BJ (cell line): ENCODE measurements around the gene CAB39L. TPM values are rescaled to one million over a fixed set of nuclear protein-coding genes. Genes with fewer than 3 reads are reported as not detected.

Experiments
- CTCF ChIA-PET: fragments of 350-600 bp; formaldehyde crosslinking; extraction: SDS; loops from one replicate; lab custom pipeline; 2021; ENCODE audit warnings: antibody characterized with exemption, inconsistent platforms; lab: Yijun Ruan, JAX
- POLR2A ChIA-PET: fragments of 300-600 bp; sonication (Branson Sonifier 250); formaldehyde crosslinking; extraction: SDS; loops from one replicate; lab custom pipeline; 2021; ENCODE audit warnings: antibody characterized with exemption; lab: Charles Lee
- DNase-seq: peaks from one replicate; pipeline ENCODE4 v3.0.0-alpha.2; 2011; ENCODE audit warnings: low read depth
- H3K27me3 ChIP-seq: 2 replicates; pipeline ENCODE4 v1.6.0; 2011; ENCODE audit warnings: low read length; ENCODE audit not compliant: control insufficient read depth, insufficient read depth
- H3K36me3 ChIP-seq: 2 replicates; pipeline ENCODE4 v1.5.1; 2011; ENCODE audit warnings: low read length; ENCODE audit not compliant: control insufficient read depth, insufficient read depth
- H3K4me3 ChIP-seq: 2 replicates; pipeline ENCODE4 v1.5.1; 2011; ENCODE audit warnings: low read depth, mild to moderate bottlenecking, control low read depth, low read length
- polyA plus RNA-seq: library from polyadenylated mRNA; depleted of rRNA; stranded (reverse); fragments of >200 nt; gene quantifications from 2 replicates; pipeline ENCODE4 v1.2.3, GENCODE V29; 2011
- TF ChIP-seq, protein P1 (sequence below): IDR thresholded peaks from 2 replicates; pipeline ENCODE4 v1.5.1; 2011; ENCODE audit warnings: low read depth, mild to moderate bottlenecking, control low read depth, inconsistent platforms, low read length, moderate library complexity; ENCODE audit not compliant: insufficient read depth

The CAB39L gene
- polyA plus RNA-seq, 1 experiment = 6.5 TPM

DNA sequence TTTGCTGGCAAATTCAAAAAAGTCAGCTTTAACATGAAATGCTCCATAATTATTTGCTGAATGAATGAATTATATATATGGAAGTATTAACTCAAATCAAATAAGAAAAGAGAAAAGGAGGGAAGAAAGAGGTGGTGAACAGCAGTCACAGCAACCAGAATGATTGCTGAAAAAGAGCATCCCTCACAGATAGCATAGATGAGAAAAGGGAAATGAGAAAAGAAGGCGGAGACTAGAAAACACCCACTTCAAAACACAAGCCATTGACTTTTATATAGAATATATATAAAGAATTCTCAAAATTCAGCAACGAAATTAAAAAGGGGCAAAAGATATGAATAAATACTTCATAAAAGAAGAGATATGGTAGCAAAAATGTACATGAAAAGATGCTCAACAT, 75.2 kb downstream of the CAB39L start:
- TF ChIP-seq, protein P1, sequence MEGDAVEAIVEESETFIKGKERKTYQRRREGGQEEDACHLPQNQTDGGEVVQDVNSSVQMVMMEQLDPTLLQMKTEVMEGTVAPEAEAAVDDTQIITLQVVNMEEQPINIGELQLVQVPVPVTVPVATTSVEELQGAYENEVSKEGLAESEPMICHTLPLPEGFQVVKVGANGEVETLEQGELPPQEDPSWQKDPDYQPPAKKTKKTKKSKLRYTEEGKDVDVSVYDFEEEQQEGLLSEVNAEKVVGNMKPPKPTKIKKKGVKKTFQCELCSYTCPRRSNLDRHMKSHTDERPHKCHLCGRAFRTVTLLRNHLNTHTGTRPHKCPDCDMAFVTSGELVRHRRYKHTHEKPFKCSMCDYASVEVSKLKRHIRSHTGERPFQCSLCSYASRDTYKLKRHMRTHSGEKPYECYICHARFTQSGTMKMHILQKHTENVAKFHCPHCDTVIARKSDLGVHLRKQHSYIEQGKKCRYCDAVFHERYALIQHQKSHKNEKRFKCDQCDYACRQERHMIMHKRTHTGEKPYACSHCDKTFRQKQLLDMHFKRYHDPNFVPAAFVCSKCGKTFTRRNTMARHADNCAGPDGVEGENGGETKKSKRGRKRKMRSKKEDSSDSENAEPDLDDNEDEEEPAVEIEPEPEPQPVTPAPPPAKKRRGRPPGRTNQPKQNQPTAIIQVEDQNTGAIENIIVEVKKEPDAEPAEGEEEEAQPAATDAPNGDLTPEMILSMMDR = no peak
- H3K36me3 ChIP-seq = no peaks in the 10 kb centered on the region
- no peaks in the 10 kb centered on the region for H3K27me3 ChIP-seq
- DNase-seq = no peak
- no peak overlapping the region for H3K4me3 ChIP-seq
- CTCF ChIA-PET = interaction anchor here (0.8 to 1.7 kb wide), 3 partner anchors 21 to 55 kb away, joined by 3 read pairs; no protein-coding TSS in a partner anchor
- POLR2A ChIA-PET = no interaction called here

DNA sequence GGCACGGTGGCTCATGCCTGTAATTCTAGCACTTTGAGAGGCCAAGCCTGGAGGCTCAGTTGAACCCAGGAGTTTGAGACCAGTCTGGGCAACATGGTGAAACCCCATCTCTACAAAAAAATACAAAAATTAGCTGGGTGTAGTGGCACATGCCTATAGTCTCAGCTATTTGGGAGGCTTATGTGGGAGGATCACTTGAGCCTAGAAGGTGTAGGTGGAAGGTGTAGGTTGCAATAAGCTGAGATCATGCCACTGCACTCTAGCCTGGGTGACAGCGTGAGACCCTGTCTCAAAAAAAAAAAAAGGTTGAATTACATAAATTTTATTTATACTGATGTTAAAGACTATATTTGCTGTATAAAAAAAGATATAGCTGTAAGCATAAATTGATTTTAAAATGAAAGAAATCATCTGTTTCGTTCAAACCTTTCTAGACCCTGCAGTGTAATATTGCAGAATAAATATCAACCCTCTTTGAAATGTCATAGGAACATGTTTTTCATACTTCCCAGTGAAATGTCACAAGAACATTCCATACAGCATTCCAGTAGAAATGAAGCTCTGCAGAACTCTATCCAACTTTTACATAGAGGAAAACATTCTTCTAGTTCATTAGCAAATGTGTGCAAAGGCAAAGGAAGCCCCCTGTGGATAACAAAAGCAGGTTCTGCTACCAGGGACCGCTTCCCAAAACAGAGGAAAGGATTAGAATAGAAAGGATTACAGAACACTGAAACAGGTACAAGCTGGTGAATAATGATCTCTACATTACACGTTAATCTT, 76.0 kb downstream of the CAB39L start:
- Histone ChIP-seq H3K36me3 (no peaks in the 10 kb centered on the region), H3K4me3 (no peak overlapping the region), H3K27me3 (no peaks in the 10 kb centered on the region)
- ChIA-PET POLR2A (interaction anchor here (0.7 kb wide), 1 partner anchor 322 kb away, joined by 3 read pairs; no protein-coding TSS in a partner anchor), CTCF (interaction anchor here (0.8 to 1.7 kb wide), 3 partner anchors 22 to 54 kb away, joined by 3 read pairs; no protein-coding TSS in a partner anchor)
- DNase-seq = no peak
- TF ChIP-seq, protein P1 = no peak

DNA sequence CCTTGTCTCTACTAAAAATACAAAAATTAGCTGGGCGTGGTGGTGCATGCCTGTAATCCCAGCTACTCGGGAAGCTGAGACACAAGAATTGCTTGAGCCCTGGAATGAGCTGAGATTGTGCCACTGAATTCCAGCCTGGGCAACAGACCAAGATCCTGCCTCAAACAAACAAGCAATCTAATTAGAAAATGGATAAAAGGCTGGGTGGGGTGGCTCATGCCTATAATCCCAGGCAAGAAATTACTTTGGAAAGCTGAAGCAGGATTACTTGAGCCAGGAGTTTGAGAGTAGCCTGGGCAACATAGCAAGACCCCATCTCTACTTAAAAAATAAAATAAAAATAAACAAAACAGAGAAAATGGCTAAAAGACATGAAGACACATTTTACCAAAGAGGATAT, 77.0 kb downstream of the CAB39L start:
- peak; percentile 44 for DNase-seq
- CTCF ChIA-PET = interaction anchor here (1.7 kb wide), 1 partner anchor 23 kb away, joined by 3 read pairs; no protein-coding TSS in a partner anchor
- H3K27me3 ChIP-seq = no peaks in the 10 kb centered on the region
- H3K4me3 ChIP-seq = no peak overlapping the region
- H3K36me3 ChIP-seq = no peaks in the 10 kb centered on the region
- POLR2A ChIA-PET = no interaction called here
- TF ChIP-seq, protein P1 = no peak

DNA sequence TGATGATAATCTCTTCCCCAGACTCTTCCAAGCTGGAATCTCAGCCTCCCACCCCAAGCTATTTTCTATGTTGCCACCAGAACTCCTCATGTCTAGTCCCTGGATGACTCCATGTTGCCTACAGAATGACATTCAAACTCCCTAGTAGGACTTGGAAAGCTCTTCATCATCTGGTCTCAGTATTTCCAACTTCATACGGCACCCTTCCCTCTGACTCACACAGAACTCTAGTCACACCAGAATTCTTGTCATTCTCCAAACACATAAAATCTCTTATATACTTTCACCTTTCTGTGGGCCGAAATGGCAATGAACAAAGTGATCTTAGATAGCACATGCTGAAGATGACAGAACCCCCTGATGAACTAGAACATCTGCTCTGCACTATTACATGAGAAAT, 86.2 kb downstream of the CAB39L start:
- ChIA-PET POLR2A (no interaction called here), CTCF (interaction anchor here (0.6 kb wide), 1 partner anchor 80 kb away, joined by 3 read pairs; no protein-coding TSS in a partner anchor)
- DNase-seq = peak; percentile 49
- Histone ChIP-seq H3K27me3 (no peaks in the 10 kb centered on the region), H3K36me3 (no peaks in the 10 kb centered on the region), H3K4me3 (no peak overlapping the region)
- TF ChIP-seq, protein P1 = no peak

DNA sequence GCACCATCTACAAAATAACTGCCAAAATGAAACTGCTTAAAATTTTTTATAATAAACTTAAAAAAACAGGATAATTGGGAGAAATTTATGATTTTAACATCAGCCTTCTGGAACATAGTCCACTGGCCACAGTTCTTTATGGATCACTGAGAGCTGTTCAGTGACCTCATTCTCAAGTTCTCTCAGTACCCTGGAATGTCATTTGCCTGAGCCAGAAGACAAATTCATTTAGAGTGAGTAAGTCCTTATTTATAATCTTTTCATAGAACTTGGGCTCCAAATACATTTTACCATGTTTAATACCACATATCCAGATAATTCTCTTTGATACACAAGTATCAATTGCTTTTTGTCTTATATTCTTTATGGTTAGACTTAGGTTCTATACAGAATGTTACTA, 87.6 kb downstream of the CAB39L start:
- no peaks in the 10 kb centered on the region for H3K36me3 ChIP-seq
- DNase-seq = peak; percentile 86
- no peak overlapping the region for H3K4me3 ChIP-seq
- TF ChIP-seq, protein P1 = no peak
- ChIA-PET POLR2A (no interaction called here), CTCF (no interaction called here)
- H3K27me3 ChIP-seq = no peaks in the 10 kb centered on the region
